GM12878 (cell line): ENCODE data around the gene CFAP61. TPM values are rescaled to one million over a fixed set of nuclear protein-coding genes. Genes with fewer than 3 reads are reported as not detected.

Experiments used
- ATAC-seq: fragments of 200-7000 bp; cut with Tn5 transposase; 3 replicates; pipeline ENCODE4 v1.9.1; 2020; ENCODE audit warnings: mild to moderate bottlenecking, moderate library complexity
- BruUV-seq: library from RNA; stranded (reverse); fragments of 400-500 nt; replicated peaks from 2 replicates; lab custom pipeline; 2021; lab: Mats Ljungman, UMichigan
- CTCF ChIA-PET: fragments of 300-600 bp; sonication (Branson Sonifier 250); formaldehyde crosslinking; extraction: SDS; loops from one replicate; lab custom pipeline; 2021; ENCODE audit warnings: inconsistent platforms; lab: Yijun Ruan, JAX
- POLR2A ChIA-PET: fragments of 350-600 bp; formaldehyde crosslinking; extraction: SDS; loops from one replicate; lab custom pipeline; 2021; ENCODE audit warnings: inconsistent platforms; lab: Charles Lee
- RAD21 ChIA-PET: fragments of 300-600 bp; sonication (Branson Sonifier 250); formaldehyde crosslinking; loops from one replicate; lab custom pipeline; 2023; ENCODE audit warnings: antibody characterized with exemption; ENCODE audit not compliant: unreplicated experiment; lab: Charles Lee
- SMC1A ChIA-PET: fragments of 300-600 bp; sonication (Branson Sonifier 250); formaldehyde crosslinking; loops from one replicate; lab custom pipeline; 2023; ENCODE audit not compliant: unreplicated experiment, uncharacterized antibody; lab: Charles Lee
- DNase-seq: peaks from one replicate; pipeline ENCODE4 v3.0.0-alpha.2; 2011; ENCODE audit warnings: low read depth, low spot score
- FAIRE-seq: peaks from 3 replicates; lab custom pipeline; 2011; peaks lifted over from hg19 to GRCh38; lab: Jason Lieb, UNC
- H2AFZ ChIP-seq: 2 replicates; pipeline ENCODE4 v1.6.0; 2011; ENCODE audit warnings: low read depth, low read length, control low read depth; ENCODE audit not compliant: control insufficient read depth
- H3K27ac ChIP-seq: 2 replicates; pipeline ENCODE4 v1.5.1; 2011; ENCODE audit warnings: control low read depth; ENCODE audit not compliant: control insufficient read depth, insufficient read depth
- H3K27me3 ChIP-seq, 2 experiments: replicated peaks in 1 of 2; 2 replicates each; pipeline versions ENCODE4 v1.6.0 to v1.6.1; 2011; ENCODE audit warnings: low read length in 1 of 2; ENCODE audit not compliant: control insufficient read depth in 2 of 2, insufficient read depth in 2 of 2
- H3K36me3 ChIP-seq, 2 experiments: 2 replicates each; pipeline ENCODE4 v1.5.1; 2011; ENCODE audit warnings: low read length in 1 of 2; ENCODE audit not compliant: control insufficient read depth in 2 of 2, insufficient read depth in 2 of 2
- H3K4me1 ChIP-seq: 2 replicates; pipeline ENCODE4 v1.6.1; 2011; ENCODE audit warnings: mild to moderate bottlenecking, low read length, moderate library complexity, mixed read lengths; ENCODE audit not compliant: control insufficient read depth, insufficient read depth
- H3K4me2 ChIP-seq: 2 replicates; pipeline ENCODE4 v1.6.0; 2011; ENCODE audit warnings: control low read depth; ENCODE audit not compliant: control insufficient read depth, insufficient read depth
- H3K4me3 ChIP-seq: fragments of 200-600 bp; sonication (generic); 2 replicates; pipeline ENCODE4 v1.5.1; 2016
- H3K79me2 ChIP-seq: 2 replicates; pipeline ENCODE4 v1.6.0; 2011; ENCODE audit warnings: low read length; ENCODE audit not compliant: control insufficient read depth, insufficient read depth
- H3K9ac ChIP-seq: 2 replicates; pipeline ENCODE4 v1.8.0; 2011; ENCODE audit warnings: low read length, control low read depth, mixed read lengths; ENCODE audit not compliant: control insufficient read depth, insufficient read depth
- H3K9me3 ChIP-seq: replicated peaks from 3 replicates; pipeline ENCODE4 v1.5.1; 2011; ENCODE audit warnings: mild to moderate bottlenecking, low read length; ENCODE audit not compliant: control insufficient read depth, insufficient read depth
- H4K20me1 ChIP-seq: 2 replicates; pipeline ENCODE4 v1.6.0; 2011; ENCODE audit not compliant: control insufficient read depth, insufficient read depth
- BCLAF1 ChIP-seq: fragments of 450-650 bp; IDR thresholded peaks from 2 replicates; pipeline ENCODE4 v1.6.1; 2017; ENCODE audit warnings: antibody characterized with exemption, mild to moderate bottlenecking, moderate library complexity
- CTCF ChIP-seq, 3 experiments: IDR thresholded peaks in 2 of 3; conservative IDR thresholded peaks in 1 of 3; 2 replicates each; pipeline ENCODE4 v1.5.1; 2011; ENCODE audit warnings: low read depth in 3 of 3, low read length in 3 of 3, mild to moderate bottlenecking in 3 of 3, control low read depth in 2 of 3, moderate library complexity in 2 of 3, inconsistent platforms in 1 of 3, mixed read lengths in 1 of 3; ENCODE audit not compliant: control insufficient read depth in 2 of 3, insufficient read depth in 1 of 3; ENCODE audit errors: extremely low read depth in 1 of 3
- FOXK2 ChIP-seq: fragments of 450-650 bp; IDR thresholded peaks from 2 replicates; pipeline ENCODE4 v1.6.1; 2017; ENCODE audit warnings: mild to moderate bottlenecking, moderate library complexity
- HDAC2 ChIP-seq: fragments of 200-600 bp; sonication (generic); IDR thresholded peaks from 2 replicates; pipeline ENCODE4 v1.6.1; 2017
- HDAC6 ChIP-seq: fragments of 200-600 bp; sonication (generic); IDR thresholded peaks from one replicate; pipeline ENCODE4 v1.8.0; 2017; ENCODE audit warnings: antibody characterized with exemption; ENCODE audit not compliant: unreplicated experiment
- SREBF2 ChIP-seq: IDR thresholded peaks from 2 replicates; pipeline ENCODE4 v1.6.1; 2012; ENCODE audit warnings: mild to moderate bottlenecking, low read length
- WGBS: methylation state at CpG from one replicate; pipeline ENCODE4 v1.1.6; 2016; ENCODE audit warnings: low lambda C conversion rate; ENCODE audit not compliant: insufficient replicate concordance, insufficient coverage; ENCODE audit errors: missing lambda C conversion rate; 5-methylcytosine and 5-hydroxymethylcytosine counted together
- in situ Hi-C: fragments of 300-500 bp; cut with MboI; formaldehyde crosslinking; loops from 9 replicates; pipeline ENCODE4 v1.14.3; 2018; ENCODE audit warnings: mixed read lengths
- intact Hi-C: fragments of 100-400 bp; cut with micrococcal nuclease; formaldehyde crosslinking; loops from one replicate; pipeline ENCODE4 v1.14.2; 2022; ENCODE audit not compliant: unreplicated experiment
- polyA plus RNA-seq, 11 experiments: library from polyadenylated mRNA; depleted of rRNA in 4 of 11; unstranded in 6 of 11; stranded (reverse) in 5 of 11; fragments of >200 nt; fragmentation: Nextera tagmentation in 4 of 11; fragmentation: Illumina TruSeq in 1 of 11; extraction: Ambion mirVana in 4 of 11; extraction: Trizol in 1 of 11; gene quantifications; 1 replicate in 1 of 11; 2 replicates in 10 of 11; pipeline versions ENCODE4 v1.2.1 to v1.2.3, GENCODE V29; 2011 to 2016; ENCODE audit warnings: inconsistent platforms in 2 of 11, missing spikeins in 2 of 11, low read depth in 1 of 11
- total RNA-seq, 4 experiments: library from RNA; depleted of rRNA in 3 of 4; stranded (reverse); fragments of >200 nt in 3 of 4; fragmentation: Illumina TruSeq in 1 of 4; extraction: Trizol in 1 of 4; gene quantifications; 2 replicates each; pipeline versions ENCODE4 v1.2.1 to v1.2.3, GENCODE V29; 2013 to 2021

CFAP61 gene
- total and polyA plus RNA-seq, 10 of the 15 experiments (the other 5 are each of a cell fraction or from before 2014, with no cell fraction given): 0.11 to 0.41 (median 0.24) TPM; not detected in 7

- no peak for TF ChIP-seq FOXK2
- TF ChIP-seq HDAC2: no peak
- TF ChIP-seq BCLAF1: no peak
- TF ChIP-seq, all 136 proteins: peak for 56
Observed at GRCh38 chr20:20017001-20017843, 35.1 kb upstream of the CFAP61 start, which contains the start of gene NAA20 (continued).

GRCh38 chr20:20017844-20018185 lies 34.5 kb upstream of the CFAP61 start:
- SMC1A ChIA-PET: interaction anchor here (0.6 to 2.2 kb wide), 5 partner anchors 13 to 324 kb away, joined by 3 to 16 read pairs (median 3); partner anchors contain the start of genes CFAP61 and CRNKL1
- no TSS peak for BruUV-seq
- peak; percentile 36 for ATAC-seq
- peak overlapping the region; percentile 93 for H2AFZ ChIP-seq
- H3K9me3 ChIP-seq: no peaks in the 10 kb centered on the region
- H3K4me1 ChIP-seq: peaks cover 17% of the 10 kb centered on the region
- H3K79me2 ChIP-seq: peaks cover 49% of the 10 kb centered on the region
- peak overlapping the region; percentile 88 for H3K9ac ChIP-seq
- H4K20me1 ChIP-seq: no peaks in the 10 kb centered on the region; the same call in 1 of the 2 replicates
- CTCF ChIA-PET: interaction anchor here (0.8 to 3.1 kb wide), 6 partner anchors 10 to 238 kb away, joined by 3 to 16 read pairs (median 5); no protein-coding TSS in a partner anchor
- POLR2A ChIA-PET: interaction anchor here (1.6 kb wide), 1 partner anchor 34 kb away, joined by 5 read pairs; no protein-coding TSS in a partner anchor
- H3K4me3 ChIP-seq: peak overlapping the region; percentile 82
- H3K36me3 ChIP-seq: peaks cover 0 to 3% of the 10 kb centered on the region in 2 experiments; a peak in 1 of 4 replicates
- FAIRE-seq: no peak
- TF ChIP-seq SREBF2: no peak
- TF ChIP-seq HDAC6: no peak
- TF ChIP-seq CTCF (IDR thresholded peaks at IDR 0.05 in 2 of 3, conservative IDR thresholded peaks at IDR 0.05 in 1 of 3; ENCODE audit: control insufficient read depth in 2 of 3, extremely low read depth in 1 of 3, insufficient read depth in 1 of 3, low read depth in 3 of 3, low read length in 3 of 3): 0 out of 6 replicates have a peak, but pooled peaks of 1 of the 3 experiments have one; percentile 1
- TF ChIP-seq, all 136 proteins: peak for 1
- in situ Hi-C loops (loop anchor here (25.0 kb wide), 2 partner anchors 1431 to 1506 kb away; partner anchors contain the start of genes DTD1 and SEC23B), intact Hi-C loops (loop anchor here (1.0 kb wide), 1 partner anchor 34 kb away; the partner anchor contains the start of genes CFAP61 and CRNKL1)
- 5% methylated on average over 17 of the region's 17 CpGs for WGBS
- DNase-seq: no peak
- H3K27ac ChIP-seq: peak overlapping the region; percentile 74
- H3K27me3 ChIP-seq: no peaks in the 10 kb centered on the region
- peak overlapping the region; percentile 85 for H3K4me2 ChIP-seq
- RAD21 ChIA-PET: interaction anchor here (0.7 to 2.2 kb wide), 3 partner anchors 26 to 79 kb away, joined by 3 to 14 read pairs (median 3); partner anchors contain the start of genes CFAP61 and CRNKL1
